Fibroblast of lung (primary cell): ENCODE data around the gene CRYBB2. TPM values are rescaled to one million over a fixed set of nuclear protein-coding genes. Genes with fewer than 3 reads are reported as not detected.

ENCODE experiments used
- DNase-seq, 2 donors: peaks; one replicate each; pipeline versions ENCODE4 v3.0.0 to v3.0.0-alpha.2; 2010; ENCODE audit warnings: low read depth in 2 of 2
- H2AFZ ChIP-seq: 2 replicates; pipeline ENCODE4 v1.5.1; 2012; ENCODE audit warnings: low read length, control low read depth, inconsistent platforms
- H3K27ac ChIP-seq: 2 replicates; pipeline ENCODE4 v1.5.1; 2011; ENCODE audit warnings: low read length, control low read depth; ENCODE audit not compliant: insufficient read depth
- H3K27me3 ChIP-seq: 2 replicates; pipeline ENCODE4 v1.5.1; 2011; ENCODE audit warnings: mild to moderate bottlenecking, low read length; ENCODE audit not compliant: control insufficient read depth, insufficient read depth
- H3K36me3 ChIP-seq: 2 replicates; pipeline ENCODE4 v1.5.1; 2011; ENCODE audit warnings: low read length; ENCODE audit not compliant: control insufficient read depth, insufficient read depth
- H3K4me1 ChIP-seq: 2 replicates; pipeline ENCODE4 v1.5.1; 2011; ENCODE audit warnings: low read length; ENCODE audit not compliant: control insufficient read depth, insufficient read depth; ENCODE audit errors: extremely low read depth
- H3K4me2 ChIP-seq: 2 replicates; pipeline ENCODE4 v1.5.1; 2011; ENCODE audit warnings: low read length, control low read depth; ENCODE audit not compliant: insufficient read depth; ENCODE audit errors: extremely low read depth
- H3K4me3 ChIP-seq, 4 experiments: fragments of 200-600 bp in 1 of 4; sonication (generic) in 1 of 4; replicated peaks in 1 of 4; 2 replicates each; pipeline ENCODE4 v1.5.1; 2011 to 2016; ENCODE audit warnings: low read length in 4 of 4, low read depth in 3 of 4, mild to moderate bottlenecking in 3 of 4, control low read depth in 2 of 4, inconsistent platforms in 1 of 4, mixed read lengths in 1 of 4; ENCODE audit not compliant: insufficient read depth in 1 of 4; ENCODE audit errors: control extremely low read depth in 1 of 4
- H3K79me2 ChIP-seq: 2 replicates; pipeline ENCODE4 v1.5.1; 2012; ENCODE audit warnings: mild to moderate bottlenecking, low read length, inconsistent platforms; ENCODE audit not compliant: control insufficient read depth, insufficient read depth
- H3K9ac ChIP-seq: 2 replicates; pipeline ENCODE4 v1.5.1; 2011; ENCODE audit warnings: mild to moderate bottlenecking, low read length, control low read depth; ENCODE audit not compliant: insufficient read depth
- H3K9me3 ChIP-seq: 2 replicates; pipeline ENCODE4 v1.5.1; 2012; ENCODE audit warnings: low read depth, low read length; ENCODE audit not compliant: control insufficient read depth, insufficient read depth
- H4K20me1 ChIP-seq: 2 replicates; pipeline ENCODE4 v1.5.1; 2011; ENCODE audit warnings: low read length; ENCODE audit not compliant: control insufficient read depth, insufficient read depth; ENCODE audit errors: extremely low read depth
- CTCF ChIP-seq, 2 donors: IDR thresholded peaks in 1 of 2; conservative IDR thresholded peaks in 1 of 2; 1 replicate in 1 of 2; 2 replicates in 1 of 2; pipeline ENCODE4 v1.5.1; 2011 to 2012; ENCODE audit warnings: low read length in 2 of 2, control low read depth in 1 of 2, inconsistent platforms in 1 of 2, low read depth in 1 of 2, mild to moderate bottlenecking in 1 of 2
- EZH2 ChIP-seq: IDR thresholded peaks from 2 replicates; pipeline ENCODE4 v1.5.1; 2012; ENCODE audit warnings: low read length, control low read depth, mild to moderate bottlenecking; ENCODE audit errors: missing control alignments
- polyA plus RNA-seq, 2 donors: library from polyadenylated mRNA; depleted of rRNA in 1 of 2; stranded (reverse) in 1 of 2; unstranded in 1 of 2; fragments of >200 nt; gene quantifications; 2 replicates each; pipeline ENCODE4 v1.2.1, GENCODE V29; 2011 to 2012; ENCODE audit warnings: missing spikeins in 1 of 2
- total RNA-seq: library from RNA; depleted of rRNA; stranded (reverse); fragments of >200 nt; gene quantifications from 2 replicates; pipeline ENCODE4 v1.2.1, GENCODE V29; 2014

The CRYBB2 gene
- total and polyA plus RNA-seq, 2 donors (not counting 1 experiment from before 2014, with no cell fraction given), result not detected

- H3K79me2 ChIP-seq, result no peaks in the 10 kb centered on the region
- H2AFZ ChIP-seq, result no peak overlapping the region
- no peaks in the 10 kb centered on the region for H3K36me3 ChIP-seq
- H3K4me2 ChIP-seq, result no peak overlapping the region
- no peaks in the 10 kb centered on the region for H4K20me1 ChIP-seq
- no peaks in the 10 kb centered on the region for H3K9me3 ChIP-seq
- H3K27me3 ChIP-seq, result no peaks in the 10 kb centered on the region
- H3K27ac ChIP-seq, result no peak overlapping the region
- DNase-seq, result no peak
- no peak overlapping the region for H3K9ac ChIP-seq
- H3K4me1 ChIP-seq, result no peaks in the 10 kb centered on the region
- no peak overlapping the region for H3K4me3 ChIP-seq
- TF ChIP-seq CTCF (conservative IDR thresholded peaks at IDR 0.05 in 1 of 2, IDR thresholded peaks at IDR 0.05 in 1 of 2; ENCODE audit: low read depth in 1 of 2, low read length in 2 of 2) (no peak), EZH2 (no peak)
Observed at GRCh38 chr22:25186140-25186539, 33.3 kb upstream of the CRYBB2 start.

DNA sequence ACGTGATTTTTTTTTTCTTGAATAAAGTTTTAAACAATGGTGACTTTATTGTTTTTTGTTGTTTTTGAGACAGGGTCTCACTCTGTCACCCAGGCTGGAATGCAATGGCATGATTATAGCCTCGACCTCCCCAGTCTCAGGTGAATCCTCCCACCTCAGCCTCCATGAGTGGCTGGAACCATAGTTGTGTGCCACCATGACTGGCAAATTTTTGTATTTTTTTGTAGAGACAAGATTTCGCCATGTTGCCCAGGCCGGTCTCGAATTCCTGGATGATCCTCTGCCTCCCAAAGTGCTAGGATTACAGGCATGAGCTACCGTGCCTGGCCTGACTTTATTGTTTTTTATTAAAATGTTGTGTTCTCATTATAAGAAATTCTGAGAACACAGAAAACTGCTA is 32.0 kb upstream of the CRYBB2 start:
- Histone ChIP-seq H3K9me3 (no peaks in the 10 kb centered on the region), H3K27ac (no peak overlapping the region), H3K4me2 (no peak overlapping the region), H3K27me3 (no peaks in the 10 kb centered on the region), H3K4me3 (no peak overlapping the region), H3K4me1 (no peaks in the 10 kb centered on the region), H4K20me1 (no peaks in the 10 kb centered on the region), H3K9ac (no peak overlapping the region), H2AFZ (no peak overlapping the region), H3K79me2 (no peaks in the 10 kb centered on the region), H3K36me3 (no peaks in the 10 kb centered on the region)
- no peak for DNase-seq
- TF ChIP-seq EZH2, result no peak

GRCh38 chr22:25192406-25192805 is 27.0 kb upstream of the CRYBB2 start:
- no peak for DNase-seq
- H3K9me3 ChIP-seq, result no peaks in the 10 kb centered on the region

More at GRCh38 chr22:25192406-25192805, 27.0 kb upstream of the CRYBB2 start:
- no peaks in the 10 kb centered on the region for H4K20me1 ChIP-seq
- TF ChIP-seq EZH2 (no peak), CTCF (conservative IDR thresholded peaks at IDR 0.05 in 1 of 2, IDR thresholded peaks at IDR 0.05 in 1 of 2; ENCODE audit: low read depth in 1 of 2, low read length in 2 of 2) (no peak)
- H3K4me2 ChIP-seq, result no peak overlapping the region
- H3K27me3 ChIP-seq, result no peaks in the 10 kb centered on the region
- no peaks in the 10 kb centered on the region for H3K36me3 ChIP-seq
- H3K9ac ChIP-seq, result no peak overlapping the region
- H3K79me2 ChIP-seq, result no peaks in the 10 kb centered on the region
- no peaks in the 10 kb centered on the region for H3K4me1 ChIP-seq
- no peak overlapping the region for H3K27ac ChIP-seq
- H2AFZ ChIP-seq, result no peak overlapping the region
- H3K4me3 ChIP-seq, result no peak overlapping the region
